ENCODE measurements around the gene ARID3A.
A peak's percentile ranks its signal among the peaks of the same experiment; 100 is the strongest.
"Not testable (repeated sequence)": the region's sequence is repeated elsewhere in the genome, so short reads cannot be mapped to it uniquely, and the experiment has no call there.

The ARID3A gene

GRCh38 chr19:925526-926322, at the start of gene ARID3A:
Gene ARID3A, plus strand, starts transcription at chr19:926035. Its CDS starts 3,494 bp downstream, at chr19:929529.
- DNase-seq (ENCODE audit: low read depth in 2 of 2) = no peak

- no peak for DNase-seq (ENCODE audit: low read depth in 2 of 2)
These were observed 49.7 kb upstream of the ARID3A start for GRCh38 chr19:876089-876488.

- DNase-seq (ENCODE audit: low read depth in 2 of 2) = no peak
These were observed 49.0 kb upstream of the ARID3A start for GRCh38 chr19:876780-877314.

- DNase-seq (ENCODE audit: low read depth in 2 of 2) = not testable (repeated sequence)
These were observed 47.7 kb upstream of the ARID3A start for GRCh38 chr19:877992-878660.

- DNase-seq (ENCODE audit: low read depth in 2 of 2) = not testable (repeated sequence)
These were observed 46.9 kb upstream of the ARID3A start for GRCh38 chr19:878751-879561.

GRCh38 chr19:879711-880438, 46.0 kb upstream of the ARID3A start:
- DNase-seq (ENCODE audit: low read depth in 2 of 2) = no peak

GRCh38 chr19:881385-882071, 44.3 kb upstream of the ARID3A start:
- DNase-seq (ENCODE audit: low read depth in 2 of 2) = no peak

- no peak for DNase-seq (ENCODE audit: low read depth in 2 of 2)
These were observed 42.9 kb upstream of the ARID3A start for GRCh38 chr19:882871-883497.

GRCh38 chr19:883661-884211, 42.1 kb upstream of the ARID3A start:
- no peak for DNase-seq (ENCODE audit: low read depth in 2 of 2)

- no peak for DNase-seq (ENCODE audit: low read depth in 2 of 2)
These were observed 41.2 kb upstream of the ARID3A start for GRCh38 chr19:884420-885211.

- no peak for DNase-seq (ENCODE audit: low read depth in 2 of 2)
These were observed 40.2 kb upstream of the ARID3A start for GRCh38 chr19:885536-886224.

GRCh38 chr19:887072-887471, 38.8 kb upstream of the ARID3A start:
- DNase-seq (ENCODE audit: low read depth in 2 of 2) = no peak

- no peak for DNase-seq (ENCODE audit: low read depth in 2 of 2)
These were observed 38.2 kb upstream of the ARID3A start for GRCh38 chr19:887599-887998.

GRCh38 chr19:888581-889385, 37.1 kb upstream of the ARID3A start:
- DNase-seq (ENCODE audit: low read depth in 2 of 2) = peak in 1 of 2 donors; percentile 46

GRCh38 chr19:889662-890295, 36.1 kb upstream of the ARID3A start:
- no peak for DNase-seq (ENCODE audit: low read depth in 2 of 2)

GRCh38 chr19:890831-891230, 35.0 kb upstream of the ARID3A start:
- no peak for DNase-seq (ENCODE audit: low read depth in 2 of 2)

Data from stimulated activated CD8-positive, alpha-beta memory T cell treated with anti-CD3 and anti-CD28 coated beads, Interleukin-15, amount 100 ng/mL, for 48 hours (primary cell).